Body of pancreas (tissue), 4 donors: ENCODE data around the gene GPR35.

Experiments
- POLR2A ChIP-seq, 3 donors: fragments of 450-650 bp; IDR thresholded peaks; one replicate each; pipeline ENCODE4 v1.6.1; 2016; ENCODE audit warnings: antibody characterized with exemption in 3 of 3, mild to moderate bottlenecking in 2 of 3
- TF ChIP-seq, protein P1 (sequence below), 7 experiments: fragments of 450-650 bp in 4 of 7; fragments of 200-600 bp in 3 of 7; sonication (generic) in 3 of 7; IDR thresholded peaks; one replicate each; pipeline ENCODE4 v1.5.1; 2016 to 2019; ENCODE audit warnings: antibody characterized with exemption in 7 of 7

GRCh38 chr2:240596080-240596460, 29.2 kb upstream of the GPR35 start:
- TF ChIP-seq POLR2A (IDR thresholded peaks at IDR 0.05) = no peak
- TF ChIP-seq, protein P1, sequence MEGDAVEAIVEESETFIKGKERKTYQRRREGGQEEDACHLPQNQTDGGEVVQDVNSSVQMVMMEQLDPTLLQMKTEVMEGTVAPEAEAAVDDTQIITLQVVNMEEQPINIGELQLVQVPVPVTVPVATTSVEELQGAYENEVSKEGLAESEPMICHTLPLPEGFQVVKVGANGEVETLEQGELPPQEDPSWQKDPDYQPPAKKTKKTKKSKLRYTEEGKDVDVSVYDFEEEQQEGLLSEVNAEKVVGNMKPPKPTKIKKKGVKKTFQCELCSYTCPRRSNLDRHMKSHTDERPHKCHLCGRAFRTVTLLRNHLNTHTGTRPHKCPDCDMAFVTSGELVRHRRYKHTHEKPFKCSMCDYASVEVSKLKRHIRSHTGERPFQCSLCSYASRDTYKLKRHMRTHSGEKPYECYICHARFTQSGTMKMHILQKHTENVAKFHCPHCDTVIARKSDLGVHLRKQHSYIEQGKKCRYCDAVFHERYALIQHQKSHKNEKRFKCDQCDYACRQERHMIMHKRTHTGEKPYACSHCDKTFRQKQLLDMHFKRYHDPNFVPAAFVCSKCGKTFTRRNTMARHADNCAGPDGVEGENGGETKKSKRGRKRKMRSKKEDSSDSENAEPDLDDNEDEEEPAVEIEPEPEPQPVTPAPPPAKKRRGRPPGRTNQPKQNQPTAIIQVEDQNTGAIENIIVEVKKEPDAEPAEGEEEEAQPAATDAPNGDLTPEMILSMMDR (IDR thresholded peaks at IDR 0.05) = no peak
